ENCODE results near the gene COG8. TPM values are rescaled to one million over a fixed set of nuclear protein-coding genes. Genes with fewer than 3 reads are reported as not detected.

The COG8 gene
- total RNA-seq, 4 donors from 2014 or later, result 63.3 to 84.2 (median 74.7) TPM

- H3K36me3 ChIP-seq, result peaks cover 31 to 35% of the 10 kb centered on the region in 2 donors
- WGBS, 2 donors, result 71 to 81% methylated on average over 2 of the region's 2 CpGs
- intact Hi-C loops (cut with DNase I), result loop anchor here (10.0 kb wide), 1 partner anchor 46 kb away; the partner anchor contains the start of genes COG8, NIP7 and PDF
These were observed 41.9 kb upstream of the COG8 start for GRCh38 chr16:69381231-69381630.

GRCh38 chr16:69378760-69379159 lies 39.4 kb upstream of the COG8 start:
- Histone ChIP-seq H3K9me3 (no peaks in the 10 kb centered on the region), H3K36me3 (peaks cover 31 to 35% of the 10 kb centered on the region in 2 donors), H3K27me3 (no peaks in the 10 kb centered on the region), H3K27ac (no peak overlapping the region), H3K4me3 (replicated peaks in 1 of 3) (no peak overlapping the region), H3K4me1 (no peaks in the 10 kb centered on the region)
- intact Hi-C loops (cut with DNase I), result no loop called here
- no peak for DNase-seq
- TF ChIP-seq CTCF (IDR thresholded peaks at IDR 0.05), result no peak
- no peak for TF ChIP-seq POLR2A (IDR thresholded peaks at IDR 0.05)
- WGBS, 2 donors, result 79 to 88% methylated on average over 1 of the region's 1 CpG

More at GRCh38 chr16:69381231-69381630, 41.9 kb upstream of the COG8 start:
- Histone ChIP-seq H3K27ac (no peak overlapping the region), H3K9me3 (no peaks in the 10 kb centered on the region), H3K27me3 (no peaks in the 10 kb centered on the region), H3K4me3 (replicated peaks in 1 of 3) (no peak overlapping the region), H3K4me1 (peaks cover 8 to 9% of the 10 kb centered on the region in 2 donors)
- TF ChIP-seq CTCF (IDR thresholded peaks at IDR 0.05), result no peak
- TF ChIP-seq POLR2A (IDR thresholded peaks at IDR 0.05), result no peak
- no peak for DNase-seq

GRCh38 chr16:69378036-69378435 lies 38.7 kb upstream of the COG8 start:
- Histone ChIP-seq H3K36me3 (peaks cover 31 to 35% of the 10 kb centered on the region in 2 donors), H3K27me3 (no peaks in the 10 kb centered on the region), H3K9me3 (no peaks in the 10 kb centered on the region), H3K4me3 (replicated peaks in 1 of 3) (no peak overlapping the region), H3K4me1 (no peaks in the 10 kb centered on the region), H3K27ac (no peak overlapping the region)
- no peak for DNase-seq
- TF ChIP-seq POLR2A (IDR thresholded peaks at IDR 0.05) (no peak), CTCF (IDR thresholded peaks at IDR 0.05) (no peak)
- intact Hi-C loops (cut with DNase I), result no loop called here
- WGBS, 2 donors, result 91 to 93% methylated on average over 1 of the region's 1 CpG

GRCh38 chr16:69376393-69377059 lies 37.2 kb upstream of the COG8 start:
- whole genome bisulfite sequencing, 2 donors, result 94% methylated on average over 10 of the region's 10 CpGs
- H3K36me3 ChIP-seq, result peaks cover 19 to 26% of the 10 kb centered on the region in 2 donors
- H3K9me3 ChIP-seq, result no peaks in the 10 kb centered on the region
- H3K27ac ChIP-seq, result no peak overlapping the region
- H3K27me3 ChIP-seq, result no peaks in the 10 kb centered on the region
- H3K4me1 ChIP-seq, result no peaks in the 10 kb centered on the region
- TF ChIP-seq POLR2A (IDR thresholded peaks at IDR 0.05) (no peak), CTCF (IDR thresholded peaks at IDR 0.05) (no peak)
- DNase-seq, result no peak
- intact Hi-C loops (cut with DNase I), result no loop called here
- no peak overlapping the region for H3K4me3 ChIP-seq (replicated peaks in 1 of 3)

- Histone ChIP-seq H3K27me3 (no peaks in the 10 kb centered on the region), H3K4me3 (replicated peaks in 1 of 3) (no peak overlapping the region), H3K4me1 (no peaks in the 10 kb centered on the region), H3K27ac (no peak overlapping the region), H3K36me3 (peaks cover 27 to 32% of the 10 kb centered on the region in 2 donors), H3K9me3 (no peaks in the 10 kb centered on the region)
- no peak for TF ChIP-seq CTCF (IDR thresholded peaks at IDR 0.05)
- TF ChIP-seq POLR2A (IDR thresholded peaks at IDR 0.05), result no peak
- intact Hi-C loops (cut with DNase I), result no loop called here
- WGBS, 2 donors, result 97% methylated on average over 1 of the region's 1 CpG
- no peak for DNase-seq
These were observed 33.7 kb upstream of the COG8 start for GRCh38 chr16:69373019-69373418.
